HG02798 (cell line): ENCODE data around the gene EXOC4.
"Not testable (repeated sequence)": the region's sequence is repeated elsewhere in the genome, so short reads cannot be mapped to it uniquely, and the experiment has no call there.

Source experiments
- ATAC-seq: cut with Tn5 transposase; IDR thresholded peaks from one replicate; pipeline ENCODE4 v1.9.1; 2021; ENCODE audit warnings: mild to moderate bottlenecking; ENCODE audit not compliant: unreplicated experiment, poor library complexity

Gene EXOC4

GRCh38 chr7:133763076-133763640 lies 510.3 kb downstream of the EXOC4 start:
- no peak for ATAC-seq

- ATAC-seq = no peak
Observed at GRCh38 chr7:133769668-133770067, 516.8 kb downstream of the EXOC4 start.

DNA sequence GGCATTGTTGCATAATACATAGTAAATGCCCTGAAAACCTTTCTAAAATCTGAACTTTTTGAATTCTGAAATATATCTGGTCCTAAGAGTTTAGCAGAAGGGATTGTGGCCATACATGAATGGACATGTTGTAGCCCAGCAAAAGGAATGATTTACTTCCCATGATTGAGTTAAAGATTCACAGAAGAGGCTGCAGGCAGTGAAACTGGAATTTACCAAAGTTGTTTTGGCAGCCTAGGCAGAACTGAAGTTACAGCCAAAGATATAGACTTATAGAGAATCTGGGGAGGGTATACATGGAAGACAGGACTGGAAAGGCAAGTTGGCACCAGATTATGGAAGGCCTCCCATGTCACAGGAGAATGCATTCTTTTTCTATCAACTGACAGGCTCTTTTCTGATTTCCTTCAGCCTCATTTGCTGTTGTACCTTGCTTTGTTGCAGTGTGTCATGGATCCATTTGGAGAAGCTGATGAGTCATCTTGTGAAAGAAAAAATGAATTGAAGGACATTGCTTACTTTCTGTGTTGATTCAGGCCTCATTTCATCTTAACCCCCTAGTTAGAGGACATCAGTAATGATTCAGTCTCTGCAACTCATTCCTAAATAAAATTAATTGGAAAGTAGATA lies 518.1 kb downstream of the EXOC4 start:
- no peak for ATAC-seq

- no peak for ATAC-seq
Observed at GRCh38 chr7:133771788-133772419, 519.0 kb downstream of the EXOC4 start.

DNA sequence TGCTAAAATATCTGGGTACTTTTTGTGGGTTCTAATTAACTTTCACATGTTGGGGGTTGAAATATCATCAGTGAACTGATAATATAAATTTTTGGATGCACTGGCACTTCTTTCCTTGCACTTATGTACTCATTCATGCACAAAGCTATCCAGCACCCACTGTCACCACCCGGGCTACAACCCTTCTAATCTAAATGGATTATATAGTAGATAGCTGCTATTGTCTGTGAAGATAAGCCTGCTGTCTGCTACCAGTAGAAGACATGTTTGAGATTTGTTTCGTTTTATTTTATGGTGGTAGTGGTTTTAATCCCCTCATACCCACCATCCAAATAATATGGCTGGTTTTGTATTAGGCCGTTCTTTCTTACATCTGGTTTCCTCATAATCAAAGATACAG lies 520.7 kb downstream of the EXOC4 start:
- ATAC-seq = no peak

DNA sequence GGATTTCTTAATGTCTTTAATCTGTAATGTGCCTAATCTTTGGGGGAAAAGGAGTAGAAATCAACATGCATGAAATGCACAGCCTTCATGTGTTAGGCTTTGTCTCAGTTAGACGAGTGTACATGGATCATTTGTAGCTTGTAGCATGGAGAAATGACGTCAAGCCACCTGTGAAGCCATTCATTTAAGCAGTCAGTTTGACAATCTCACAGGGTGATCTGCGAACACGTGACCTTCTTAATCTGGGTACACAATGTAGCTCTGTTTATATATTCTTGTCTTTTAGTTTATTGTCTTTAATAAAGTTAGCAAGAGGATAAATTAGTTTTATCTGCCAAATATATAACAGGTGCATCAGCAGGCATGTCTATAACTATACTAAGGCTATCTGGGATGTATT lies 522.3 kb downstream of the EXOC4 start:
- no peak for ATAC-seq

DNA sequence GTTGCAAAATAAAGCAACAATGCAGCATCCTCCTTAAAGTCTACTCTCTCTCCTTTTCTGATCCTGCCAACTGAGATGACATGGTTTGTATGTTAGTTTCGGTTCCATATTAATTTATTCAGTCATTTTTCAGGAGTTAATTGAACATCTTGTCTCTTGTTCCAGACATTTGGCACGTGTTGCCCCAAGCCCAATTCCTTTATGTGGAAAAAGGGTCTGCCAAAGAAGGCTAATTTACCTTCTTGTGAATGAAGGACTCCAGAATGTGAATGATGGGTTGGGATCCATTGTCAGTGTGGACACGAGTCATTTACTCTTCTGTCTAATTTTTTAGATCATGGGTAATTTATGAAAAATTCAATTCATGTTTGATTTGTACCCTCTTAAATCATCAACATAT lies 523.4 kb downstream of the EXOC4 start:
- no peak for ATAC-seq

DNA sequence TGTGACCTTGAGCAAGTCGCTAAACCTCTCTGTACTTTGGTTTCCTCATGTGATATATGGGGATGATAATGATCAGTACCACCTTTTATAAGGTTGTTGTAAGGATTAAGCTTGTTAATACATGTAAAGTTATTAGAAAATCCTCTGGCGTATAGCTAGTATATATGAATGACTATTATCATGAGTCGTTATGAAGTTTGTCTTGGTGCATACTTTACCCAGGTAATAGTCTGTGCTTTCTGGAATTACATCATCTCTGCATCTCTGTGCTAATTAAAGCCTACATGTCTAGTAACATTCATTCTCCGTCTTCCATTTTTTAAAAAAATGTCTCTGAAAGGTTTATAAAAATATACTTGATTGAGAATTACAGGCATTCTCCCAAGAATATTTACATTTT lies 524.8 kb downstream of the EXOC4 start:
- ATAC-seq = no peak

- peak; percentile 72 for ATAC-seq
Observed at GRCh38 chr7:133778472-133778871, 525.6 kb downstream of the EXOC4 start.

- ATAC-seq = not testable (repeated sequence)
Observed at GRCh38 chr7:133779538-133779937, 526.7 kb downstream of the EXOC4 start.

DNA sequence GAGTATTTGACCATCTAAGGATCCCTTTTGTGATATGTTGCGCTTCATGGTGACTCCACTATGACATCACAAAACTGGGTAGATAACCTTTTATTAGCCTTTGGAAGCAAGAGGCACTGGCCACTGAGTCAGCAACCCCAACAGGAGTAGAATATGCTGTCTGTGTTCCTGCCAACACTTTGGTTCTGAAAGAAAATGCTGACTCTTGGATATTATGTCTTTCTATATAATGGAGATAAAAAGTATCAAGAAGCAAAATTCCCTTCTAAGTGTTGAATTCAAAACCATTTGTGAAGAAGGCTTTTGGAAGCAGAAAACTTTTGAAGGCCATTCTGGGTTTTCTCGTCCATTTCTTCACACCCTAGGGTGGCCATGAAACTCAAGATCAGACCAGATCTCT lies 528.0 kb downstream of the EXOC4 start:
- no peak for ATAC-seq

DNA sequence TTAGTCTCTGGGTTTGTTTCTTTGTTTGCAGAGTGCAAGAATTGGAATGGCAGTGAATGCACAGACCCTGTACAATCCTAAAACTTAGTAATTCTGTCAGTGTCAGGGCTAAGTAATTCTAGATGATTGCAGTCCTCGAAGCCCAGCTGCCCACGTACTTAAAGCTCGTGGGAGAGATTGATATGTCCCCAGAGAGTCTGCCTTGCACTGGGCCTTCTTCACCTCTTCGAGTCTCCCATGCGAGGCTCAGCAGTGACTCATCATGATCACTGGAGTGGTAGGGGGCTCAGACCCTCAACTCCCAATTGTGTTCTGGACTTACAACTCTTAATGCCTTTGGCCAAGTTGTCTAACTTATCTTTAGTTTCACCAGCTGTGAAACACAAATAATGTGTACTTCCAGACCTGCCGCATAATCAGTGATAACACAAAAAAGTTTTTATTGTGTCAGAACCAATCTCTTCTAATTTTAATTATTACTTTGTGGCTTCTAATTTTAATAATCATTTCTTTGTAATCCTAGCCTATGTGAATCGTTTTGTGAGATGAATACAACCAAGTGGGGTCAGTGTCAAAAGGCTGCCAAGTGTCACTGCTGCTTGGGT lies 528.7 kb downstream of the EXOC4 start:
- ATAC-seq = no peak

DNA sequence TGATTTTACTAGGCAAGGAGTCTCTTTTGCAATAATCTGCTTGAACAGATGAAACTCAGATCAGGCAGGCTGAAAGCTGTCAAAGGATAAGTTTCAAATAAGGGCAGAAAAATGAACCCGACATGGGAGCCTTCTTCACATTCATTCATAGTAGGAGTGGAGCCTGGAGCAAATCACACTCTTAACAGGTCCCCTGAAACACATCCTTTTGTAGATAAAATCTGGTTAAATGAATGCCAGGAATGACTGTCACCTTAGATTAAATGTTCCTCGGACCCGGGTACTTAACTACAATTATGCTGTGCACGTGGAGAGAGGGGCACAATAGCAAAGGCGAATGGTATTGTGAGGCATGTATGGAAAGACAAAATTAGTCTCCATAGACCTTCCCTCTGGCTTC lies 529.6 kb downstream of the EXOC4 start:
- no peak for ATAC-seq

DNA sequence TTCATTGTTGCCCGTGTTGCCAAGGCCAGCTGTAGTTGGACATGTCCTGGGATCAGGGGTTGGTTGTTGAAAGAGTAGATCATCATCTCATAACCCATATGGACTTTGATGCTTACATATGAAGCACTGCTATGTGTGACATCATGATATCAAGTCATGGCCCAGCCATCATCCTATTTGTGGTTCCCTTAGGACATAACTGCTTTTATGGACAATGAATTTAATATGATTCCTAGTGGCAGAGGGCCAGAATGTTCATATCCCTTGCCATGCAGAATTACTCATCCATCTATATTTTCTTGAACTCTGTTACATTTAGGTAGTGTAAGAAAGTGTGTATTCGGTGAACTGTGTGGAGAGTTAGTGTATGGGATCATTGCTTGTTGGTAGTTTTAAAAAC lies 530.4 kb downstream of the EXOC4 start:
- no peak for ATAC-seq

DNA sequence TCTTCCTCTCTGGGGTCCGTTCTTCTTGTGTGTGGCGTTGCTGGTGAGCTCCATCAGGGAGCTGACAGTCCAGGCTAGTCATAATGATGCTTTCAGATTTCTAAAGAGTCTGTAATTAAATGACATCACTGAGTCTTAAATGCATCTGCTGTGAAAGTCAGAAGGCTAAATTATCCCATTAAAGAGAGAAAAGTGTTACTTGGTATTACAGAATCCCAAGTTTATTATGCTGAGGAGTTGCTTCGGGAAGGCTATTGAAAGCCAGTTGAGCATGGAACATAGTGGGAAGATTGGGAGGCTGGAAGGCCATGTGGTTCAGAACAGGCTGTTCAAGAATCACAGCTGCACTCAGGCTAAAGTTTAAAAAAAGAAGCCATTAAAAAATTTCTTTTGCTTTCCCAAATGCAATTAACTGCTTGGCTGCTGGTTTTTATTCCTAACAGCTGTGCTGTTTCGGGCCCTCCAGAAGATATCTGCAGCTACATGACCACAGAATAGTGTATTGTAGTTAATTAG lies 531.7 kb downstream of the EXOC4 start:
- ATAC-seq = no peak

DNA sequence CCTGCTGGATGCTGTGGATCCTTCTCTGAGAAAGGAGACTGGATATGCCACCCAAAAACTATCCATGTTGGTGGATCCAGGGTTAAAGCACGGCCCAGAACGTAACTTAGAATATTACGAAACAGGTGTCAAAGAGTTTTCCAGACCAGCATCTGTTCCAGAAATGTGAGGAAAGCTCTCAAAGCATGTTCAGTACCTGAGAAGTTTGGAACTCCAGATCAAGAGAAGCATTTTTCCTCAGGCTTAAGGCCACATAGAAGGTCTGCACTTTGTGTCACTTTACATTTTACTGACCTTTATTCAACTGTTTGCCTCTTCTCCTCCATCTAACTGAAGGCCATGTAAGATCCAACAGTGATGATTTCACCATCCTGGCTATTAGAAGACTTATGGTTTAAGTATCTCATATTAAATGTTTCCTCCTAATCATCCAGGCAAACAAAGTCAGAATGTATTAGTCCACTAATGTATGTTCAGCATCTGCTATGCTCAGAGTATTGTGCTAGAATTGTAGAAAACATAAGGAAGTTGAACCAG lies 533.6 kb downstream of the EXOC4 start:
- ATAC-seq = no peak

- no peak for ATAC-seq
Observed at GRCh38 chr7:133789974-133790373, 537.1 kb downstream of the EXOC4 start.

GRCh38 chr7:133790911-133791310 lies 538.0 kb downstream of the EXOC4 start:
- ATAC-seq = no peak

GRCh38 chr7:133794479-133794878 lies 541.6 kb downstream of the EXOC4 start:
- ATAC-seq = no peak

DNA sequence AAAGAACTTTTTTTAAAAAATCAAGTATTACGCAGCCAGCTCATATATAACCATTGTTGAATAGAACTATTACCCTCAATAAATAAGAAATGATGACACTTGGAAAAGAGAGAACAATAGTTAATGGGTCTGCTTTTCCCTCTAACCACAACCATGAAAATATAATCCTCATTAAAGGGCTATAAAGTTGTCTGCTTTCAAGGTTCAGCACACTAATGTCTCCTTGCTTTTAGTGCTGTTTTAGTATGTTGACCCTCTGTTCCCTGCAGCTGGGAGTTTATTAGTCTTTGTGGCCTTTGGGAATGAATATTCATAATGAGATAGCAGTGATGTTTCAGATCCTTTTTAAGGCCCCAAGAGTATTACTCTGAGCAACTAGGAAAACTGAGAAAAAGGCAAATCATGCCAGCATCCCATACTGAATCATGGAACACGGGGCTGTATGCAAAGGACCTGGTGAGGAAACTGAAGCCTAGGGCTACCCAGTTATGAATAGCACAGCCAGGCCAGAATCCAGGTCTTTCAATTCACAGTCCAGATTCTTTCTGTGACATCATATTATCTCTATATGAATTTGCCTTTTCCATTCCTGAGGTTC lies 542.3 kb downstream of the EXOC4 start:
- ATAC-seq = no peak
